K562 (cell line): ENCODE data around the gene CSNK1D. TPM values are rescaled to one million over a fixed set of nuclear protein-coding genes. Genes with fewer than 3 reads are reported as not detected.
A peak's percentile ranks its signal among the peaks of the same experiment; 100 is the strongest.

ENCODE experiments used
- ATF6 ChIP-seq: sonication (generic); formaldehyde crosslinking; IDR thresholded peaks from 2 replicates; pipeline ENCODE4 v1.4.0; 2020; ENCODE audit warnings: mild to moderate bottlenecking, missing genetic modification reagents
- CHCHD3 ChIP-seq: fragments of 250-450 bp; sonication (Bioruptor Pico); IDR thresholded peaks from 2 replicates; pipeline ENCODE4 v2.1.2; 2022; ENCODE audit warnings: mild to moderate bottlenecking
- CUX1 ChIP-seq: fragments of 200-800 bp; sonication (Bioruptor generic); IDR thresholded peaks from 2 replicates; pipeline ENCODE4 v1.6.1; 2016; ENCODE audit warnings: missing genetic modification characterization, missing compliant biosample characterization
- ETS2 ChIP-seq: IDR thresholded peaks from 2 replicates; pipeline ENCODE4 v1.6.1; 2016; ENCODE audit warnings: borderline replicate concordance, missing genetic modification characterization, mild to moderate bottlenecking, moderate library complexity, missing compliant biosample characterization; ENCODE audit not compliant: poor library complexity, severe bottlenecking
- FIP1L1 ChIP-seq: fragments of 200-400 bp; formaldehyde crosslinking; IDR thresholded peaks from 2 replicates; pipeline ENCODE4 v1.6.1; 2018; ENCODE audit warnings: mild to moderate bottlenecking, low read depth, low read length; ENCODE audit not compliant: poor library complexity, severe bottlenecking
- HMGN3 ChIP-seq: IDR thresholded peaks from 2 replicates; pipeline ENCODE4 v1.6.1; 2011; ENCODE audit warnings: borderline replicate concordance, low read depth, mild to moderate bottlenecking, mixed read lengths, low read length; ENCODE audit not compliant: insufficient read length; ENCODE audit errors: extremely low read depth
- JUNB ChIP-seq: fragments of 450-650 bp; formaldehyde crosslinking; conservative IDR thresholded peaks from 2 replicates; pipeline ENCODE4 v1.4.0; 2020; ENCODE audit warnings: mild to moderate bottlenecking
- PRMT5 ChIP-seq: sonication (generic); formaldehyde crosslinking; IDR thresholded peaks from 2 replicates; pipeline ENCODE4 v1.5.0; 2020; ENCODE audit warnings: missing genetic modification reagents
- PYGO2 ChIP-seq: fragments of 450-650 bp; IDR thresholded peaks from 2 replicates; pipeline ENCODE4 v1.6.1; 2016; ENCODE audit warnings: mild to moderate bottlenecking, missing genetic modification characterization, moderate library complexity, missing compliant biosample characterization
- TFAM ChIP-seq: fragments of 250-450 bp; sonication (Bioruptor Pico); conservative IDR thresholded peaks from 2 replicates; pipeline ENCODE4 v1.5.0; 2021; ENCODE audit warnings: mild to moderate bottlenecking, moderate library complexity
- THRAP3 ChIP-seq: fragments of 450-650 bp; IDR thresholded peaks from 2 replicates; pipeline ENCODE4 v1.6.1; 2016; ENCODE audit warnings: mild to moderate bottlenecking, inconsistent platforms, borderline replicate concordance
- ZKSCAN1 ChIP-seq: fragments of 150-350 bp; IDR thresholded peaks from 2 replicates; pipeline ENCODE4 v1.6.1; 2016; ENCODE audit warnings: low read depth, low read length
- ZNF212 ChIP-seq: fragments of 450-650 bp; formaldehyde crosslinking; IDR thresholded peaks from 2 replicates; pipeline ENCODE4 v1.4.0; 2020; ENCODE audit warnings: mild to moderate bottlenecking
- ZNF23 ChIP-seq: fragments of 250-450 bp; sonication (Bioruptor Pico); IDR thresholded peaks from 2 replicates; pipeline ENCODE4 v1.4.0; 2020; ENCODE audit warnings: mild to moderate bottlenecking
- ZNF644 ChIP-seq: fragments of 200-800 bp; sonication (Bioruptor generic); IDR thresholded peaks from 2 replicates; pipeline ENCODE4 v1.6.1; 2016; ENCODE audit warnings: low read depth, missing genetic modification characterization, missing compliant biosample characterization
- ZNF79 ChIP-seq: fragments of 250-450 bp; sonication (Bioruptor Pico); IDR thresholded peaks from 2 replicates; pipeline ENCODE4 v1.4.0; 2020; ENCODE audit warnings: low read depth, mild to moderate bottlenecking, moderate library complexity
- polyA plus RNA-seq, 8 experiments: library from polyadenylated mRNA; depleted of rRNA in 4 of 8; stranded (reverse) in 5 of 8; unstranded in 3 of 8; fragments of >200 nt; fragmentation: Nextera tagmentation in 2 of 8; fragmentation: Illumina TruSeq in 1 of 8; extraction: Ambion mirVana in 2 of 8; extraction: Trizol in 1 of 8; gene quantifications; 2 replicates each; pipeline versions ENCODE4 v1.2.1 to v1.2.3, GENCODE V29; 2011 to 2014; ENCODE audit warnings: inconsistent platforms in 1 of 8, missing spikeins in 1 of 8
- total RNA-seq, 7 experiments: library from RNA; depleted of rRNA in 6 of 7; stranded (reverse); fragments of >200 nt in 6 of 7; fragmentation: Illumina TruSeq in 2 of 7; extraction: Trizol in 2 of 7; gene quantifications; 2 replicates each; pipeline versions ENCODE4 v1.2.1 to v1.2.3, GENCODE V29; 2011 to 2021; ENCODE audit warnings: low replicate concordance in 1 of 7
- TF ChIP-seq, protein P1 (sequence below), 3 experiments: fragments of 200-800 bp in 1 of 3; fragments of 250-450 bp in 1 of 3; fragments of 450-650 bp in 1 of 3; sonication (Bioruptor Pico) in 1 of 3; sonication (Bioruptor generic) in 1 of 3; formaldehyde crosslinking in 1 of 3; IDR thresholded peaks; 2 replicates each; pipeline versions ENCODE4 v1.6.1 to v1.8.0; 2016 to 2022; ENCODE audit warnings: mild to moderate bottlenecking in 2 of 3, missing genetic modification characterization in 2 of 3, missing compliant biosample characterization in 1 of 3, moderate library complexity in 1 of 3

CSNK1D gene
- total and polyA plus RNA-seq, 9 of the 15 experiments (the other 6 are each of a cell fraction or from before 2014, with no cell fraction given): 6.5 to 133 (median 41.3) TPM

DNA sequence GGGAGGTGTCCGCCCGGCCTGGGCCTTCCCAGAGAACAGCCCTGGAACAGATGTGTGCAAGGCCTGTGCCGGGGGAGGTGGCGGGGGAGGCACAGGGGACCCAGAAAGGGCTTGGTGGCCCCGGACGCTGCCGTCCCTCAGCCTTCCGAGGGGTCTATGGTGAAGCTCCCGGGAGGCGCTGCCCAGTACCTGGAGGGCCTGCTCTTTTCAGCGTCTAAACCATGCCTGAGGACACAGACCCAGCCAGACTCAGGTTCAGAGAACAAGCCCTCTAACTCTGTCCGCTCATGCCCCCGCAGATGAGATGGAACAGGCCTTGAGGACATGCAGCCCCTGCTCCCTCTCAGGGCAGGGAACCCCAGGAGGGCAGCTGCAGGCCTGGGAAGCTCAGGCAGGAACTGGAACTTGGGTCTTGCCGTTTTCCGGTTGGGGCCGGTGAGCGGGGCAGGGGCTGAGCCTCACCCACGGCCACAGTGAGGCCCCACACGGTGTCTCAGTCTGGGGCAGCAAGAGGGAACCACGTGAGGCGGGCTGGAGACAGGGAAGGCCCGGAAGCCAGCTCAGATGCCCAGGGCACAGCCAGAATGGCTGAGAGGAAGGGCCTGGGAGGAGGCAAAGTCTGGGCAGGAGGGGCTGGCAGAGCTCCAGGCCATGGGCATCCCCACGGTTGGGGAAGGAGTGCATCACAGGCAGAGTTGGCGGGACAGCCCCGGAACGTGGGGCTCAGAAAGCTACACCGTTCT is 32.1 kb downstream of the CSNK1D start (continued):
- TF ChIP-seq THRAP3: no peak
- TF ChIP-seq ZNF79: no peak
- TF ChIP-seq ATF6 (CRISPR knock-in tag): no peak
- no peak for TF ChIP-seq PRMT5 (CRISPR knock-in tag)
- no peak for TF ChIP-seq ETS2
- no peak for TF ChIP-seq CUX1 (CRISPR knock-in tag)
- TF ChIP-seq PYGO2 (tag): no peak
- TF ChIP-seq FIP1L1: no peak
- TF ChIP-seq HMGN3: peak; percentile 17
- no peak for TF ChIP-seq ZNF23 (CRISPR knock-in tag)
- no peak for TF ChIP-seq ZKSCAN1
- TF ChIP-seq CHCHD3 (CRISPR knock-in tag): no peak
- TF ChIP-seq TFAM: no peak
- no peak for TF ChIP-seq ZNF212 (CRISPR knock-in tag)
- no peak for TF ChIP-seq JUNB (CRISPR knock-in tag)
- TF ChIP-seq, protein P1, sequence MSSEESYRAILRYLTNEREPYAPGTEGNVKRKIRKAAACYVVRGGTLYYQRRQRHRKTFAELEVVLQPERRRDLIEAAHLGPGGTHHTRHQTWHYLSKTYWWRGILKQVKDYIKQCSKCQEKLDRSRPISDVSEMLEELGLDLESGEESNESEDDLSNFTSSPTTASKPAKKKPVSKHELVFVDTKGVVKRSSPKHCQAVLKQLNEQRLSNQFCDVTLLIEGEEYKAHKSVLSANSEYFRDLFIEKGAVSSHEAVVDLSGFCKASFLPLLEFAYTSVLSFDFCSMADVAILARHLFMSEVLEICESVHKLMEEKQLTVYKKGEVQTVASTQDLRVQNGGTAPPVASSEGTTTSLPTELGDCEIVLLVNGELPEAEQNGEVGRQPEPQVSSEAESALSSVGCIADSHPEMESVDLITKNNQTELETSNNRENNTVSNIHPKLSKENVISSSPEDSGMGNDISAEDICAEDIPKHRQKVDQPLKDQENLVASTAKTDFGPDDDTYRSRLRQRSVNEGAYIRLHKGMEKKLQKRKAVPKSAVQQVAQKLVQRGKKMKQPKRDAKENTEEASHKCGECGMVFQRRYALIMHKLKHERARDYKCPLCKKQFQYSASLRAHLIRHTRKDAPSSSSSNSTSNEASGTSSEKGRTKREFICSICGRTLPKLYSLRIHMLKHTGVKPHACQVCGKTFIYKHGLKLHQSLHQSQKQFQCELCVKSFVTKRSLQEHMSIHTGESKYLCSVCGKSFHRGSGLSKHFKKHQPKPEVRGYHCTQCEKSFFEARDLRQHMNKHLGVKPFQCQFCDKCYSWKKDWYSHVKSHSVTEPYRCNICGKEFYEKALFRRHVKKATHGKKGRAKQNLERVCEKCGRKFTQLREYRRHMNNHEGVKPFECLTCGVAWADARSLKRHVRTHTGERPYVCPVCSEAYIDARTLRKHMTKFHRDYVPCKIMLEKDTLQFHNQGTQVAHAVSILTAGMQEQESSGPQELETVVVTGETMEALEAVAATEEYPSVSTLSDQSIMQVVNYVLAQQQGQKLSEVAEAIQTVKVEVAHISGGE (CRISPR knock-in tag; IDR thresholded peaks at IDR 0.05): no peak
- TF ChIP-seq ZNF644: no peak
